Hindlimb muscle (tissue), 1 donor: ENCODE data around the gene RREB1. TPM values are rescaled to one million over a fixed set of nuclear protein-coding genes. Genes with fewer than 3 reads are reported as not detected.

ENCODE experiments used
- DNase-seq: peaks from one replicate; pipeline ENCODE4 v3.0.0-alpha.2; 2013
- polyA plus RNA-seq: library from polyadenylated mRNA; unstranded; fragments of 120-200 nt; gene quantifications from one replicate; pipeline ENCODE4 v1.2.1, GENCODE V29; 2013; ENCODE audit not compliant: insufficient read length

RREB1 gene
- polyA plus RNA-seq, 1 donor, result 26.9 TPM

DNA sequence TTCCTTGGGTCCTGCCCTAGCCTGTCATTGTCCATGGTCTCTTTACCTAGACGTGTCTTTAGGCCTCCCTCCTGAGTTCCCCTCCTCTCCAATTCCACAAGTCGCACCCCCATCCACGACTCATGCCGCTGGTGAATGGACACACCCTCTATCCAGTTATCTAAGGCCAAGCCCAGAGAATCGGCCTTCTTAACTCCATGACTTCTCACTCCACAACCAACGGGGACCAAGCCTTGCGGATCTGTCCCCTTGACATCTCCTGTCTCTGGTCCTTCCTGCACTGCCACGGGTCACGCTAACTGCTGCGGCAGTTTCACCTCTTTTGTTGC lies 7.0 kb upstream of the RREB1 start:
- no peak for DNase-seq

DNA sequence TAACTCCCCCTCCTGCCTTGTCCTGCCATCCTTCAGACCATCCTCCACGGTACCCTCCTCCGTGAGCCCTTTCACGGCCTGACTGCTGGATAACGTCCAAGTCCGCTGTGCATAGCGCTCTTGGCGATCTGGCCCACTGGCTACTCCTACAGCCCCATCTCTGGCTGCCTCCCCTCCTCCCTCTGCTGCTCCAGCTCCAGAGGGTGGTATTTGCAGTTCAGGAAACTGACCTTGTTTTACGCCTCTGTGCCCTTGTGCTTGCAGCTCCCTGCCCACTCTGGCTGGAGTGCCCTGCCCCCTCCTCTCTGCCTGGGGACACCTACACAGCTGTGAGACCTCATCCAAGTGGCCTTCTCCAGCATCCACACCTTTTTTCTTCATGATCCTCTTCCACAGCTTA lies 6.5 kb upstream of the RREB1 start:
- DNase-seq, result no peak

DNA sequence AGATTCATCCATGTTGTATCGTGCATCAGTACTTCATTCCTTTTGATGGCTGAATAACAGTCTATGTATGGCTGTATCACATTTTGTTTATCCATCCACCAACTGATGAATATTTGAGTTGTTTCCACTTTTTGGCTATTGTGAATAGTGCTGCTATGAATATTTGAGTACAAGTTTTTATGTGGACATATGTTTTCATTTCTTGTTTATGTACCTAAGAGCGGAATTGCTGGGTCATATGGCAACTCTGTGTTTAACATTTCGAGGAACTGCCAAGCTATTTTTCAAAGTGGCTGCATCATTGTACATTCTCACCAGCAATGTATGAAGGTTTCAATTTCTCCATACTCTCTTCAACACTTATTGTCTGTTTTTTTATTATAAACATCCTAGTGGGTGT lies 3.0 kb upstream of the RREB1 start:
- DNase-seq, result no peak

DNA sequence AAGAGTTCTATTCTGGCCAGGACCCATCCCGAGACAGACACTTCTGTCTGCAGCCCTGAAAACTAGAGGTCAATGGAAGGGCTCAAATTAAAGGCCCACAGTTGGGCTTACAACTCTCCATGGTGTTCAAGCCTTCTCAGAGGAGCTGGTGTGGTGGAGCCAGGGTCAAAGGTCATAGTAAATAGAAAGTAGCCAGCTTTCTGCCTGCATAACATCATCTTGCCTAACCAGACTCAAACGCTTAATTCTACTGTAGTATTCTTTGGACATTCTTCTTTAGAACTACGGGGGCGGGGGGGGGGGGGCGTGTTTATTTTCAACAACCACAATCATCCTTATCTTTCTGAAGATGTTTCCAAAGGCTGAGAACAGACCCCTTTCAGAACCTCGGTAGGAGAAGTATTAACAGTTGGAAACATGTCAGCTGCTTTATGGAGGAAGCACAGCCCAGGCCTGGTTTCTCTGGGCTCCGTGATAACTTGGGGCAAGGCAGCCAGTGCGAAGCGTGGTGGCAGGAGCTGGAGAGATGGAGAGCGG lies 1.5 kb upstream of the RREB1 start:
- no peak for DNase-seq

DNA sequence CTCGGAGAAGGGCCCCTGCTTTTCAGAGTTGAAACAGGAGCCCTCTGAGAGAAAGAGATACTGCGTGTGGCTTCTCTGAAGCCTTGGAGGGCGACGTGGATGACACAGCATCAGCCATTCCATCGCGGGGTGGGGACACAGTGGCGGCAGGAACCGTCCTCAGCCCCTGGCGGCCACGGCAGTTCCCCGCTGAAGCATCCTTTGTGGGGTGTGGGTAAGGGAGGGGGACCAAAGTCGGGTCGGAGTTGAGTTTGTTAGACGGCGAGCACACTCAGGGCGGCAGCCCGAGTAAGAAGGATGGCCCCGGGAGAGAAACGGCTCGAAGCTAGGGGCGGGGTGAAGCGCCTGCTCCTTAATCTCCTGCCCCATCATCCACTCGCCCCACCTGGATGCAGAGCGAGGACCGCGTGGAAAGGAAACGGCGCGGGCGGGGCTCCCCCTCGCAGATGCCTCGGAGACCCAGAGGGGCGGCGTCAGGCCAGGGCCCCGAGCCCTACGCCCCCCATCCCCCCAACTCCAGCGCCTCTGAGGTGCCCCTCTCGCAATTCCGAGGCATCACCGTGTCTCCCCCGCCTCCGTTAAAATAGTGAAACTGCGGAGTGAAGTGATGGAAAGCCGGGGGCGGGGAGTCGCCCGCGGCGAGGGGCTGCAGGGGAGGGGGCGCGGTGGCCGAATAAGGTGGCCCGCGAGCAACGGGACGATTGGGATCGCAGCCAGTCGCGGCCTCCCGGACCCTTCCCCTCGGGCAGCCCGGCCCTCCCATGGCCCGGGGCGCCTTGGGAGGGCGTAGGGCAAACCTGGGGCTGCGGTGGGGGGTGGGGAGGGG lies 796 bp upstream of the RREB1 start:
- peak; percentile 38 for DNase-seq

DNA sequence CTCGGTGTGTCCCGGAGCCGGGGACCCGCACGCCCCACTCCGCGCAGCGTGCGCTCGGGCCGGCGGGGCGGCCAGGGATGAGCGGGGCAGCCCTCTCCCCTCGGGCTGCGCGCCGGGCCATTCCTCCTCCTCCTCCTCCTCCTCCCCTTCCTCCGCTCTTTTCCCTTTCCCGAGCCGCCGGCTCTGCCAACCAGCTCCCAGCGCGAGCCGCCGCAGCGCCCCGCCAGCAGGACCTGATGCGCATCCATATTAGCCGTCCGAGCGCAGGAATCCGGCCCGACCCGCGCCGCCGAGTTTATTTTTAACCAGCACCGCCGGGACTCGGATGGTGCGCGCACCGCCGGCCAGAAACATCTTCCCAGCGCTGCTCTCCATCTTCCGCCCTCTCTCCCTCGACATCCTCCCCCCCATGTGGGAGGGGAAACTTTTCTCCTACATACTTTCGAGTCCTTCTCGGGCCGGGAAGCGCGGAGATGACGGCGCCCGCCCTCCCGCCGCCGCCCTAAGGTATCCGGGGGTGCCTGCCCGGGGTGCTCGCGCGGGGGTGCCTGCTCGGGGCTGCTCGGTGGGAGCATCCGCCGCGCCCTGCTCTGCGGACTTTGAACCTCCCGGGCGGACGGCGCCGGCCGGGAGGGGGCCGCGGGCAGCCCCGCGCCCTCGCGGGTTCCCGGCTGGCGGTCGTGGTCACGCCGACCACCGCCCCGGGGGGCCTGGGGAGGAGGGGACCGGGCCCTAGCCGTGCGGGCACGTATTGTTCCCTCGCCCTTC lies 619 bp downstream of the RREB1 start:
- DNase-seq, result peak; percentile 64

DNA sequence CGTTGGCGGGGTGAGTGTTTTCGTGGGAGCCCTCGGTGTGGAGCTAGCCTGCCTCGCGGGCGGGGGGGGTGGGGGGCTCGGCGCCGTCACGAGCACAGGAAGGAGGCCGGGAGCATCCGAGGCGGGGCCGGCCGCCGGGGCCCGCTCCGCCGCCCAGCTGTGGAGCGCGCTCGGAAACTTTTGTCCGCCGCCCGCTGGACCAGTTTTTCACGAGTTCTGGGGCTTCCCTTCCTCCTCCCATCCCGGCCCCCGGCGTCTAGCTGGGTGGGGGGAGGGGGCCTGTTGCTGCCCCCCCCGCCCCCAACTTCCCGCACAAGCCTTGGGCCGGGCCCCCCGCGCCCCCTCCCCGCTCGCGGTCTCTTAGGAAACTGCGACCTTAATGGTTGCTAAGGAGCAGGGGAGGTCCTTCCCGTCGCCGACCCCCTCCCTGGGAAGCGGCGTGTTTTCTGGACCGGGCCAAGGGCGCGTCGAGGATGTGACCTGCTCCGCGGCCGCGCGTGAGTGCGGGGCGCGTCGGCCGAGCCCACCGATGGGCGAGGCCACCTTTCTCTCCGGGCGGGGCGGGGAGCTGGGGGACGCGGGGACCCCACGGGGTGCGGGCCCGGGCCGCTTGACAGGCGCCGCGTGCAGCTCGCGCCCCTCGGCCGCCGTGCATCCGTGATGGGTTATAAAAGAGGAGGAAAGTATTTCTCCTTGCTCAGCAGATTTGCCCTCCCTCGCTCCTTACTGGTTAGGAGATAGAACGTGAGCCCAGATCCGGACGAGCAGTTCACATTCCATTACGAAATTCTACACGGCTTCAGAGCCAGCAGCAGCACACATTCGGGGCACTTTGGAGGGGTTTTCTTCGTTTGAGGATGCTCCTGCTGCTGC lies 1.4 kb downstream of the RREB1 start:
- peak; percentile 63 for DNase-seq

DNA sequence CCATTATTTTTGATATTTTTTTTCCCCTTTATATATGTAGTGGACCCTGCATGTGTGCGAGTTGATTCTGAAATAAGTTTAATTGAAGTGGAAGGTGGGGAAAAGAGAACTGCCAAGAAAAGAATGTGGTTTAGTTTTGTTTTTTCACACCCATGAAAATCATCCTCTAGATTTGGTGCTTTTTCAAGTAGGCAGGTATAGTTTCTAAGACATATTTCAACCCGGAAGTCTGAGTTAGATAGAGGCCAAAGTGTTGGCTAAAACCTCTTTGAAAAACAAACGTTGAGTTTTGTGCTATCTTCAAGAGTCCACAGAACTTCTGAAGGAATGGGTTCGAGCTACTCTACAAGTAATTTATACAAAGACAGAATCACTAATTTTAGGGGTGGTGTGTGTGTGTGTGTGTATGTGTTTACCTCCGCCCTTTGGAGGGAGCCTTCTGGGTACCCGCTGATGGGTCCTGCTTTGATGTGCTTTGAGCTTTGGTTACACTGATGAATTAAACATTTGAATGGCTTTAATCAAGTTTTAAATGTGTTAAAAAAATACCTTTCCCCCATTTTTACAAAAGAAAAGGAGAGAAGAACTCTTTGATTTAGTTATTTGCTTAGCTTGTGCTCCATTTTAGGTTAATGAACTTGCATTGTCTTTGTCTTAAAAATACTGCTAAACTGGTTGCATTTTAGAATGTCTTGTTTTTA lies 2.5 kb downstream of the RREB1 start:
- DNase-seq, result no peak

DNA sequence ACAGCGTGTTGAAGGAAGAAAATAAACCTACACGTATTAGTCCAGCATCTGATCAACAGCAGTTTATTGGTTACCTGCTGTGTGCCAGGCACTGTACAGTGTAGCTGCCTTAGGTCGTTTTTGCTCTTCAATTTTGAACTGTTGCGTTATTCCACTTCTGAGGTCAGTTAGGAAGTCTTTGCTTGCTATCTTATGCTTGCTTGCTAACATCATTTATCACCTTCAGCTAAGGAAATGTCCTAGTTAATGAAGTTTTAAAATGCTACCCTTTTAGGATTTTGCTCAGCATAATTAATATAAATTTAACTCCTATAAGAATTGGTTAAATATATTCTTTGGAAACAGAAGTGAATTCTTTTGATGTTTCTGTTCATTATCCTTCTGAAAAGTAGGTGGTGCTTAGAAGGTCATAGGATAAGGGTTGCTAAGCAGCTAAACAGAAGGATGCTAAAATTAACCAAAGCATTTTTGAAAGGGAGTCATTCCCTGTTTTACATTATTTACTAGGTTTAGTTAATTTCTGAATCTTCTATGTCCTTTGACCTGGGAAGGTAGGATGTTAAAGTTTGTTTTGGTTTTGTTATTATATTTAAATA lies 3.4 kb downstream of the RREB1 start:
- DNase-seq, result no peak

DNA sequence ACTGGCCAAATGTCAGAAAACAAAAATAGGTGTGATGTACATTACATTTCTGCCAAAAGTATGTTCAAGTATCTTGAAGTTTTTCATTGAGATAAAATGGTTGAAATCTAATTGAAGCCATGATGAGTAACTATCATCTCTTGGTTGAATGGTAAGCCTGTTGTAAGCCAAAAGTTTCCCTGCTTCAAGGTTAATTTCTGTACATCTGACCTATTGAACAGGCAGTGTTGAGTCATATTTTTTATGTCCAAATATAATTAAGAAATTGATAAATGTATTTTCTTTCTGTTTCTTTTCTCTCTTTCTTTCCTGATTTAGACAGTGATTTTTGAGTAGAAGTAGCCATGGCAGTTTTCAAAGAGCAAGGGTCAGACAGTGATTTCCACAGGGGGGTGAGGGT lies 4.4 kb downstream of the RREB1 start:
- no peak for DNase-seq

DNA sequence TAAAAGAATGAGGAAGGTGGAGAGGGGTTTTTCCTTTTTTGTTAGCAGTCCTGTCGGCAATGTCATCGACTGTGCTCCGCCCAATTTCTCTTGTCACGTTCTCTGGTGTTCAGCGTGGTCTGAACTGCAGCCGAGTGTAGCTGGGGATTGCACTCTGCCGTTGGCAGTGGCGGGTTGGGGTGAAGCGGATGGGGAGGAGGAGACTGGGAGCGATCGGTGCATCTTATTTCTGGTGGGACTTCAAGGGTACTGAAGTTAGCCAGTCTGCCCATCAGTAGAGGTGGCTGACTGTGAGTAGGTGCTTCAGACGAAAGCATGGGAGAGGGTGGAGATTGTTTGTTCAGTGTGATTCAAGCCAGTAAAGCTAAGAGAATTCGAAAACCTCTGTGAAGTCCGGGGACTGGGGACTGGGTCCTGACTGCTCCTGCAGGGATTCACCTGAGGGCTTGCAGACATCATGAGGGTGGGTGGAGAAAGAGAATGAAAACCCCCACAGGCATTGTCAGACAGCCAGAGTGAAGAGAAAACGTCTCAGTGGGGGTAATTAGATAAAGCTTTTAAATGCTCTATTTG lies 5.1 kb downstream of the RREB1 start:
- no peak for DNase-seq

DNA sequence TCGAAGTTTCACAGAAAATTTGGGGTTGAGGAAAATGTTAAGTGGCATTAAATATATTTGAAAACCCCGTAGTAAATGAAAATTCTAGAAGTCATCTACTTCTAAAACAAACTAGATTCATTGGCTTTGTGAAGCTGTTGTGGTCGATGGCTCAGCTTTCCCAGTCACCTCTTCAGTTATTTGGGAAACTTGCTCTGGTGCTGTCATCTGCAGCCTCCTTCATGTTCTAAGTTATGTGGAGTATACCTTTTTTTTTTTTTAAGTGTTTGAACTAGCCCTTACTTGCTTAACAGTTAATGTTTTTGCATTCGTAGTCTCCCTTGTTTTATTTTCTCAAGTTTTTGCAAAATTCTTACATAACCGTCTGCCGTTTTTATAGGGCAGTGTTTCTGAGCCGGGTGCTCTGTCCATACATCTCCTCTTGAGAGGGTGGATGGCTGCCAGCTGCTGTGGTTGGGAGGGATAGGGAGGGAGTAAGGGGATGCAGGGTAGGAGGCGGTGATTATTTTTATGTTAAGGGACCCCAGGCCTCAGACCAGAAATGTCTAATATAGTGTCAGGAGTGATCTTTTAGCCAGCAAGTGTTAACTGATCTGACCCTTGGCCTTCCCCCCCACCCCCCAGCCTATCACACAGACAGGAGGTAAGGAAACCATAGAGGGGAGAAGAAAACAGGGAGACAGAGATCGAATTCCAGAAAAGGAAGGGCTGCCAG lies 7.1 kb downstream of the RREB1 start:
- DNase-seq, result no peak

DNA sequence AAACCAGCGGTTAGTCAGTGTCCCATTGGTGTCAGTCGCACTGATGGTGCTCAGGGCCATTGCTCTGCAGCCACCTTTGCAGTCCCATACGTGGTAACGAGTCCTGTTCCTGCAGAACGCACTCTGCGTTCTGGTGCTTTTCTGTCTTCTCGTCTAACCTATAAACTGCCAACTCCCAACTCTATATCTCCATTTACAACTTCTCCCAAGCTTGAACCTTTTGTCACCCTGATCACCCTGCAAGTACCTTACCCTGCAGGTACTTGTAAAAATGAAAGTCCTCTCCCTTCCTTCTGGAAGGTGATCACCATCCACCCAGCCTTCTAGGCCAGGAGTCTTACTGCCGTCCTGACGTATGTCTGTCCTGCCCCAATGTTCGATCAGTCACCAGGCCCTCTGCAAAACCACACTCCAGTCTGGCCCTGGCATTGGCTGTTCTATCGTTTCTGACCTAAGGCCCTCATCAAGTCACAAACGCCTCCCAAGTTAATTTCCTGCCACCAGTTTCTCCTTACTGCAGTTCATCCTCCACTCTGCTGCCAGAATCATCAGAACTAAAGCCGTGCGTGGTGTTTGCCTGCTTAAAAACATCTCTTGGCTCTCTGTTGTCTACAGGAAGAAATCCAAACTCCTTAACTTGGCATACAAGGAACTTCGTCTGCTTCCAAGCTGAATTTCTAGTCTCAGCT lies 7.9 kb downstream of the RREB1 start:
- DNase-seq, result no peak

DNA sequence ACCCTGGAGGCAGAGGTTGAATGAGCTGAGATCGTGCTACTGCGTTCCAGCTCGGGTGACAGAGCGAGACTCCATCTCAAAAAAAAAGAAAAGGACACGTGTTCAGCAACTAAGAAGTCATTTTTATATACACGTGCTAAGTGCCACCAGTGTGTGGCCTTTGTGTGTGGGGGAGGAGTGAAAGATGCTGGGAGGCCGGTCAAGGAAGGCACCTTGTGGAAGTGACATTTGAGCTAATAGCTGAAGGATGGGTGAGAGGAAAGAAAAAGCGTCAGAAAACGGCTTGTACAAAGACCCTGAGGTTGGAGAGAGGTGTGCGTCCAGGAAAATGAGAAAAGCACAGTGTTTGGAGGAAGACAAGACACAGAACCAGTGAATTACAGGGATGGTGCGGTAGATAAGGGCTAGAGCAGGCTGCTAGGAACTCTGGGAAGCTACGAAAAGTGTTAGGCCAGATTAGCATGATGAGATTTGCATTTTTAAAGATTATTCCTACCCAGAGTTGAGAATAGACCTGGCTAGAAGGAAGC lies 11.6 kb downstream of the RREB1 start:
- DNase-seq, result no peak

DNA sequence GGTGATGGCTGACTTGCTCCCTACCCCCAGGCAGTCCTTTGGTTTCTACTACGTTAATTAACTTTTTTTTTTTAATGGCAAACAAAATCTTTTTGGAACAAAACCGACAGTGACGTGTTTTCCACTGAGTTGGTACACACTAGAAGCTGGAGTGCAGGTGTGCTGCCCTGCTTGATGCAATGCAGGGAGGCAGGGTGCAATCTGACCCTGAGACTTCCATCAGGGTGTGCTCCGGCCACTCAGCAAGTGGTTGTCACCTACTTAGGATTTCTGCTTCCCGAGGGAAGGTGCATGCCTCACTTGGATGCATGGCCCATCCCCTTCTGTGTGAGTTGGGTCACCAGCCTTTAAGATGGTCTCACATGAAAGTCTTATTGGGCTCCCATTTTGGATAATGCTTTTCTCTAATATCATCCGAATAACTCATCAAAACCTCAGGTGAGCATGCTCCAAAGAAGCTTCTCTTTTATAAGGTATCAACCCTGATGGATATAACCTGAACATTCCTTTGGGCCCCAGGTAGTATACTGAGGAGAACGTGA lies 14.0 kb downstream of the RREB1 start:
- DNase-seq, result no peak

DNA sequence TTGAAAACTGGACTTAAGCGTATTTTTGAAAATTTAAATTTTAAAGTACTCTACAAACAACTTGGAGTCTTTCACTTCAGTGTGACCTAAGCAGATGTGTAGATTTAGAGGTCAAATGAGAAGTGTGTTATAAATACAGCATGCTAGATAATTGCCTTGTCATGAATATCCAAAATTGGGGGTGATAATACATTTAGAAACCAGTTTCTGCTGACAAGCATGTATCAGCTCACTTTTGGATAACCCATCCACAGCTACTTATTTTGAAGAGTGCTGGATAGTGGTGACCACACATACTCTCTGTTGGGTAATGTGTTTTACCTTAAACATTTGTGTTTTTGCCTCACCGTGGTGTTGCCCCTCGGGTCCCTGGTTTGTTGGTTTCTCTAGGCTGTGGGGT lies 14.9 kb downstream of the RREB1 start:
- DNase-seq, result no peak

DNA sequence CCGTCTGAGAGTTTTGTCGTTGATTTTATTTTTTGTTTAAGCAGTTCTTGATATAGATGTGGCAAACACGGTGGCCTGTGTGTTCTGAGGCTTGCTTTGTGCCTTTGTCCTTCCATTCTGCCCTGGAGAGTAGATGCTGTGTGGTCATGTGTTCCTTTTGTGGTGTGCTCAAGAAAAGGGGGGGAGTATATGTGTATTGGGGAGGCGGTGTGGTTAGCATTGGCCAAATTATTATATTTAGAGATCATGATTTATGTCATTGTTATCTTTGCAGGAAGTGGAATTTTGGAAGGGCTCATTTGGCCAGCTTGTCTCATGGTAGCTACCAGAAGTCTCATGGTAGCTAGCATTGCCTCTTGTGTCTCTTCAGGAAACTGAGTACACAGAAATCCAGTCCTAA lies 16.4 kb downstream of the RREB1 start:
- DNase-seq, result no peak

DNA sequence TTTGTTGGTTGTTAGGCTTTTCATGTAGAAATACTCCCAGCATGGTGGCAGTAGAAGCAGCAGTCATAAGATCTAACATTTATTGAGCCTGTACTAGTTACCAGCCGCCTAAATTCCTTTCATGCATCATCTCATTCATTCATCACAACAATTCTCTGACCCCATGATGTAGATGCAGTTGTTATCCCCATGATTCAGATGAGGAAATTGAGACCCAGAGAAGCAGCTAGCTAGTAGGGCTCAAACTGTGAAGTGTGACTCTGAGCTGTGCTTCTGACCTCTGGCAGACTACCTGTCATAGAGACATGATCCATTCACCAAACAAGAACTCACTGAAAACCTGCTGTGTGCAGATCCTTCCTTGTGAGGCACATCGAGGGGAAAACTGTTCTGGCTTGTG lies 16.9 kb downstream of the RREB1 start:
- no peak for DNase-seq

DNA sequence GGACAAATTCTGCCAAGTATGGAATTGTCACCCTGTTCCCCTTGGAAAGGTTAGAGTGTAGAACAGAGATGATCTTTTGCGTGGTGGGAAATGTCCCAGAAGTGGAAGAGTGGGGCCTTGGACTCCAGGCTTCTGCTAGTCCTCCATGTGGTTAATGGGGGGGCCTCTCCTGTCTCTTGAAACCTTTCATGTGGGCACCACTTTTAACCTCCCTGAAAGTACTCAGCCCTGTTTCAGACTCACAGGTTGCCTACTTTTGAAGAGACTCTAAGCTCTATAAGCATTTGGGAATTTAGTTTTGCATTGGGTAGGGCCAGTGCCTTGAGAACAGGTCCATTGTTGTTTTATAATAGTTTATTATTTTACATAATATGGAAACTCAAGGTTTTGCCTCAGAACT lies 17.5 kb downstream of the RREB1 start:
- DNase-seq, result no peak

DNA sequence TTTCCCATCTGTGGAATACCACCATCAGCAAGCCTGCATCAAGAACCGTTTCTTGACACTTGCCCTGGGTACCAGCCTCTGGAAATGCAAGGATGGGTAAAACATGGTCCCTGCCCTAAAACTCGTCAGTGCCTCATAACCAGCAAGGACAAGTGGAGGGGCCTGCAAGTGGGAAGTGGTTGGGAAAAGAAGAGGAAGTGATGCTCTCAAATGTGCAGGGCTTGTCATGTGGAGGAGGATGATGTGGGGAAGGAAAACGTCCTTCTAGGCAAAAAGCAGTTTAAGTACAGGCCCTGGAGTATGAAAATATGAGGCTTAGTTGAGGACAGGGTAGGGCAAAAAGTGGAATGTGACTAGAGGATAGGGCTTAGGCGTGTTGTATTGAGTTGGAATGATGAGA lies 19.0 kb downstream of the RREB1 start:
- DNase-seq, result no peak
